ENCODE data around the gene ZIC5. TPM values are rescaled to one million over a fixed set of nuclear protein-coding genes. Genes with fewer than 3 reads are reported as not detected.

The ZIC5 gene
- total and polyA plus RNA-seq, 2 of the 4 experiments (the other 2 are of a cell fraction) = not detected

DNA sequence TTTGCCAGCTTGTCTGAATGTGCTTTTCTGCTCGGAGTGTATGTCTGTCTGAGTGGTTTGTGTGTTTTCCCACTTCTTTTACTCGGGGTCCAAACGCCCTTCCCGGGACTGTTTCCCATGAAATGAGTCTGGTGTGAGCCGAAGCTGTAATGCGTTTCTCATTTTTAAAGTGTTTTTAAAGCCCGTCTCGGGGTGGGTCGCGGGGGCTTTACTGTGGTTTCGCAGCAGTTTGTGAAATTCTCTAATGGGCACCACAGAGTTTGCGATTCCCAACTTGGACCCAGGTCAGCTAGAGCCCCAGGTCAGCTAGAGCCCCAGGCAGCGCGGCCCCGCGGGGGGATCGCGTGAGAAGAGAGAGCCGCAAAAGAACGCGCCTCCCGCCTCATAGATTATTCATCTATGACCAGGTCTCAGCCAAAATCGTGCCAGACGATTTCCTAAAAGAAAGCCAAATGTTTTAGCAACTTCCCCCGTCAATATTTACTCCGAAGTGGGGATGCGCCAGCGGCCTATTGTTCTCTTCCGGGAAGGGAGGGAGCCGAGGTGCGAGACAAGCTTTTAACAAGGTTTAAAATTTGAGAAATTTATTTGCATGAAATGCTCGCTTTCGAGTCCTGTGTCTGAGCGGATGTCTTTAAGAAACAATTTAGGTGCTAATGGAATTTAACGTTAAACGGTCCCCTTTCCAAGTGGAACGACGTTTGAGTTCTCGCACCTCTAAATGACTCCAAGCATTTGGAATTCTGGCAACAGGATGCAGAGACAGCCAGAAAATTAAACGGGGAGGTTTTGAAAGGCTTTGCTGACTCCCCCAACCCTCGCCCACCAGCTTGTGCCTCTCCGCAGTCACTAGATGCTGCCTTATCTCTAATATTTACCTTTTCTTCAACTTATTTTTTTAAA, 12.2 kb upstream of the ZIC5 start:
- Histone ChIP-seq H3K14ac (replicated peaks; ENCODE audit: low read depth, low read length) (no peak overlapping the region), H3K4me2 (ENCODE audit: low read depth, low read length) (no peak overlapping the region), H4K8ac (ENCODE audit: low read depth in 2 of 2, low read length in 2 of 2) (no peak overlapping the region), H3K9ac (ENCODE audit: low read depth, low read length) (no peak overlapping the region), H3K4me3 (ENCODE audit: insufficient read depth, low read depth, low read length) (no peak overlapping the region), H3K79me1 (ENCODE audit: low read depth in 1 of 2, low read length in 2 of 2) (no peaks in the 10 kb centered on the region), H3K27ac (ENCODE audit: insufficient read depth, low read length) (no peak overlapping the region), H2BK120ac (ENCODE audit: low read depth, low read length) (no peak overlapping the region), H2BK20ac (ENCODE audit: low read depth, low read length) (no peak overlapping the region), H2AK9ac (replicated peaks; ENCODE audit: low read depth, low read length, poor library complexity) (no peak overlapping the region), H2BK5ac (ENCODE audit: low read depth, low read length, poor library complexity, severe bottlenecking) (no peak overlapping the region), H3K4me1 (ENCODE audit: control insufficient read depth, insufficient read depth, low read length) (no peaks in the 10 kb centered on the region; the same call in 1 of the 2 replicates), H3K36me3 (ENCODE audit: control insufficient read depth, insufficient read depth, low read length) (no peaks in the 10 kb centered on the region), H3K56ac (ENCODE audit: extremely low read depth, insufficient read depth, low read length) (no peak overlapping the region), H4K20me1 (ENCODE audit: insufficient read depth, low read length) (peaks cover 22% of the 10 kb centered on the region), H3K27me3 (ENCODE audit: control insufficient read depth, insufficient read depth, low read length) (peaks cover 89% of the 10 kb centered on the region), H3K4ac (ENCODE audit: low read depth, low read length) (no peak overlapping the region), H3K9me3 (ENCODE audit: control insufficient read depth, insufficient read depth, low read length) (peaks cover 25% of the 10 kb centered on the region), H2AK5ac (ENCODE audit: low read depth, low read length) (no peak overlapping the region), H3K18ac (ENCODE audit: low read depth, low read length) (no peak overlapping the region), H3K23ac (ENCODE audit: low read depth, low read length) (no peak overlapping the region), H2BK15ac (ENCODE audit: low read depth, low read length) (no peak overlapping the region), H4K5ac (ENCODE audit: low read depth, low read length) (no peak overlapping the region), H3K9me1 (ENCODE audit: insufficient read depth, low read length) (no peaks in the 10 kb centered on the region), H2AFZ (replicated peaks; ENCODE audit: low read length, poor library complexity) (no peak overlapping the region), H4K91ac (ENCODE audit: insufficient read depth, low read depth, low read length) (no peak overlapping the region)
- ChIA-PET CTCF (interaction anchor here (1.2 kb wide), 1 partner anchor 10 kb away, joined by 7 read pairs; no protein-coding TSS in a partner anchor), POLR2A (ENCODE audit: unreplicated experiment) (no interaction called here)
- in situ Hi-C loops (cut with MboI; ENCODE audit: low sequenced_read_pairs) = loop anchor here (10.0 kb wide), 1 partner anchor 251 kb away; no protein-coding TSS in a partner anchor
- intact Hi-C loops (cut with micrococcal nuclease) = no loop called here
- 1% methylated on average over 20 of the region's 42 CpGs; no CpG with 5 or more reads in 1 of the 2 experiments for WGBS, 2 experiments (ENCODE audit: extremely low coverage in 2 of 2, insufficient read length in 1 of 2)
- DNase-seq (no peak), ATAC-seq (ENCODE audit: low read depth) (no peak)
- BruUV-seq (replicated peaks) = no TSS peak
- dilution Hi-C loops (cut with HindIII; ENCODE audit: low sequenced_read_pairs, unreplicated experiment) = no loop called here
- no peak for TF ChIP-seq FOS (IDR thresholded peaks at IDR 0.05; ENCODE audit: low read depth, low read length)
- TF ChIP-seq, protein P1, sequence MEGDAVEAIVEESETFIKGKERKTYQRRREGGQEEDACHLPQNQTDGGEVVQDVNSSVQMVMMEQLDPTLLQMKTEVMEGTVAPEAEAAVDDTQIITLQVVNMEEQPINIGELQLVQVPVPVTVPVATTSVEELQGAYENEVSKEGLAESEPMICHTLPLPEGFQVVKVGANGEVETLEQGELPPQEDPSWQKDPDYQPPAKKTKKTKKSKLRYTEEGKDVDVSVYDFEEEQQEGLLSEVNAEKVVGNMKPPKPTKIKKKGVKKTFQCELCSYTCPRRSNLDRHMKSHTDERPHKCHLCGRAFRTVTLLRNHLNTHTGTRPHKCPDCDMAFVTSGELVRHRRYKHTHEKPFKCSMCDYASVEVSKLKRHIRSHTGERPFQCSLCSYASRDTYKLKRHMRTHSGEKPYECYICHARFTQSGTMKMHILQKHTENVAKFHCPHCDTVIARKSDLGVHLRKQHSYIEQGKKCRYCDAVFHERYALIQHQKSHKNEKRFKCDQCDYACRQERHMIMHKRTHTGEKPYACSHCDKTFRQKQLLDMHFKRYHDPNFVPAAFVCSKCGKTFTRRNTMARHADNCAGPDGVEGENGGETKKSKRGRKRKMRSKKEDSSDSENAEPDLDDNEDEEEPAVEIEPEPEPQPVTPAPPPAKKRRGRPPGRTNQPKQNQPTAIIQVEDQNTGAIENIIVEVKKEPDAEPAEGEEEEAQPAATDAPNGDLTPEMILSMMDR (conservative IDR thresholded peaks at IDR 0.05; ENCODE audit: low read depth, low read length) = no peak
- TF ChIP-seq MAFK (IDR thresholded peaks at IDR 0.05; ENCODE audit: low read depth, low read length) = no peak
- TF ChIP-seq RCOR1 (IDR thresholded peaks at IDR 0.05; ENCODE audit: insufficient replicate concordance, low read length) = no peak
- no peak for TF ChIP-seq CEBPB (IDR thresholded peaks at IDR 0.05; ENCODE audit: low read depth, low read length)
- TF ChIP-seq SMC3 (IDR thresholded peaks at IDR 0.05; ENCODE audit: low read depth, low read length) = no peak
- no peak for TF ChIP-seq MXI1 (IDR thresholded peaks at IDR 0.05; ENCODE audit: borderline replicate concordance, low read depth, low read length)
- no peak for TF ChIP-seq RAD21 (IDR thresholded peaks at IDR 0.05; ENCODE audit: low read length)
- no peak for TF ChIP-seq MAZ (IDR thresholded peaks at IDR 0.05; ENCODE audit: borderline replicate concordance, low read depth, low read length)
- no peak for TF ChIP-seq CHD1 (IDR thresholded peaks at IDR 0.05; ENCODE audit: low read depth, low read length)
